ENCODE results near the gene OR9Q1.

Gene OR9Q1

DNA sequence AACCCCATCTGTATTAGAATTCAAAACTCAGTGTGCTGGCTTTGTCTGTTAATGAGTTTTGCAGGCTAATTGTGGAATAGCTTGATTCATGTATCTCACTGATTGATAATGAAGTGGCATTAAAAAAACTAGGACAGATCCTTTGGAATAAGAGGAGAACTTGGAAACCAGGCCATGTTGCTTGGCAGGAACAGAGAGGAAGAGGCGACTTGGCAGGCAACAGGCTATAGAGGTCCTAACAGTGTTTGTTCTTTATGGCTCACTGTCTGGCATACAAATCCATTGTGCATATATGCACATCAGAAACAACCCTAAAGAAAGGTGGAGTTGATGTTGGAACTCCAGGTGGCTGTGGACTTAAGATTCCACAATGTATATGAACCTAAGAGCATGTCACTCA, 119.1 kb downstream of the OR9Q1 start:
- Histone ChIP-seq H3K36me3 (ENCODE audit: control insufficient read depth in 1 of 2, insufficient read depth in 2 of 2, low read length in 2 of 2) (no peaks in the 10 kb centered on the region), H3K27ac (ENCODE audit: low read length) (no peak overlapping the region), H3K4me3 (ENCODE audit: low read depth in 1 of 2, low read length in 2 of 2) (no peak overlapping the region), H3K9me3 (ENCODE audit: control insufficient read depth in 1 of 2, low read length in 2 of 2) (no peaks in the 10 kb centered on the region), H3K4me1 (ENCODE audit: control insufficient read depth in 1 of 2, insufficient read depth in 2 of 2, low read length in 2 of 2) (no peaks in the 10 kb centered on the region), H3K27me3 (ENCODE audit: low read depth, low read length) (no peaks in the 10 kb centered on the region)

DNA sequence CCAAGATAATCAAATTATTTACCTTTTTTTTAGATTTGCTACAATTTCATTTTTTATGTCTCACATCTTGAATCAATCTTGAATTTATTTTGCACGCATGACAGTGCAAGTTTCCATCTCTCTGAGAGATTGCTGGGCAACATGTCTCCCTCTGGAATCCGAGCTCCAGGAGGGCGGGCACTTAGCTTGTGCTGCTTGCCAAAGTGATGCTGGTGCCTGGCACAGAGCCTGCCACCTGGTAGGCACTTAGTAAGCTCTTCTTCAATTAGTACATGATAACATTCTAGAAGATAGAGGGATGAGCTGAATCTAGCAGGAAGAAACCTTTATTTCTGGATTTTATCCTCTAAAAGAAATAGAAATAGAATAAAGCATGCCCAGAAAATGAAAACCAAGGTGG, 129.1 kb downstream of the OR9Q1 start:
- Histone ChIP-seq H3K36me3 (ENCODE audit: control insufficient read depth in 1 of 2, insufficient read depth in 2 of 2, low read length in 2 of 2) (no peaks in the 10 kb centered on the region), H3K4me3 (ENCODE audit: low read depth in 1 of 2, low read length in 2 of 2) (no peak overlapping the region), H3K9me3 (ENCODE audit: control insufficient read depth in 1 of 2, low read length in 2 of 2) (no peaks in the 10 kb centered on the region), H3K27me3 (ENCODE audit: low read depth, low read length) (no peaks in the 10 kb centered on the region), H3K27ac (ENCODE audit: low read length) (no peak overlapping the region), H3K4me1 (ENCODE audit: control insufficient read depth in 1 of 2, insufficient read depth in 2 of 2, low read length in 2 of 2) (no peaks in the 10 kb centered on the region)

- Histone ChIP-seq H3K27ac (ENCODE audit: low read length) (no peak overlapping the region), H3K4me1 (ENCODE audit: control insufficient read depth in 1 of 2, insufficient read depth in 2 of 2, low read length in 2 of 2) (no peaks in the 10 kb centered on the region), H3K27me3 (ENCODE audit: low read depth, low read length) (no peaks in the 10 kb centered on the region), H3K9me3 (ENCODE audit: control insufficient read depth in 1 of 2, low read length in 2 of 2) (peaks cover 0 to 4% of the 10 kb centered on the region in 2 donors), H3K4me3 (ENCODE audit: low read depth in 1 of 2, low read length in 2 of 2) (no peak overlapping the region), H3K36me3 (ENCODE audit: control insufficient read depth in 1 of 2, insufficient read depth in 2 of 2, low read length in 2 of 2) (no peaks in the 10 kb centered on the region)
Observed at GRCh38 chr11:58164389-58164788, 140.7 kb downstream of the OR9Q1 start.

- Histone ChIP-seq H3K4me1 (ENCODE audit: control insufficient read depth in 1 of 2, insufficient read depth in 2 of 2, low read length in 2 of 2) (no peaks in the 10 kb centered on the region), H3K27ac (ENCODE audit: low read length) (no peak overlapping the region), H3K27me3 (ENCODE audit: low read depth, low read length) (no peaks in the 10 kb centered on the region), H3K4me3 (ENCODE audit: low read depth in 1 of 2, low read length in 2 of 2) (no peak overlapping the region), H3K36me3 (ENCODE audit: control insufficient read depth in 1 of 2, insufficient read depth in 2 of 2, low read length in 2 of 2) (no peaks in the 10 kb centered on the region), H3K9me3 (ENCODE audit: control insufficient read depth in 1 of 2, low read length in 2 of 2) (peaks cover 0 to under 1% of the 10 kb centered on the region in 2 donors)
Observed at GRCh38 chr11:58164990-58165389, 141.3 kb downstream of the OR9Q1 start.

GRCh38 chr11:58165504-58166106, 141.9 kb downstream of the OR9Q1 start:
- Histone ChIP-seq H3K4me1 (ENCODE audit: control insufficient read depth in 1 of 2, insufficient read depth in 2 of 2, low read length in 2 of 2) (no peaks in the 10 kb centered on the region), H3K4me3 (ENCODE audit: low read depth in 1 of 2, low read length in 2 of 2) (no peak overlapping the region), H3K36me3 (ENCODE audit: control insufficient read depth in 1 of 2, insufficient read depth in 2 of 2, low read length in 2 of 2) (no peaks in the 10 kb centered on the region), H3K9me3 (ENCODE audit: control insufficient read depth in 1 of 2, low read length in 2 of 2) (no peaks in the 10 kb centered on the region), H3K27me3 (ENCODE audit: low read depth, low read length) (no peaks in the 10 kb centered on the region), H3K27ac (ENCODE audit: low read length) (no peak overlapping the region)

GRCh38 chr11:58177409-58178054, 153.9 kb downstream of the OR9Q1 start:
- H3K27ac ChIP-seq (ENCODE audit: low read length), result no peak overlapping the region
- no peak overlapping the region for H3K4me3 ChIP-seq (ENCODE audit: low read depth in 1 of 2, low read length in 2 of 2)
- H3K9me3 ChIP-seq (ENCODE audit: control insufficient read depth in 1 of 2, low read length in 2 of 2), result no peaks in the 10 kb centered on the region
- H3K36me3 ChIP-seq (ENCODE audit: control insufficient read depth in 1 of 2, insufficient read depth in 2 of 2, low read length in 2 of 2), result no peaks in the 10 kb centered on the region
- no peaks in the 10 kb centered on the region for H3K4me1 ChIP-seq (ENCODE audit: control insufficient read depth in 1 of 2, insufficient read depth in 2 of 2, low read length in 2 of 2)
- H3K27me3 ChIP-seq (ENCODE audit: low read depth, low read length), result no peaks in the 10 kb centered on the region

GRCh38 chr11:58178444-58178843, 154.8 kb downstream of the OR9Q1 start:
- H3K4me1 ChIP-seq (ENCODE audit: control insufficient read depth in 1 of 2, insufficient read depth in 2 of 2, low read length in 2 of 2), result no peaks in the 10 kb centered on the region
- H3K4me3 ChIP-seq (ENCODE audit: low read depth in 1 of 2, low read length in 2 of 2), result no peak overlapping the region
- no peaks in the 10 kb centered on the region for H3K27me3 ChIP-seq (ENCODE audit: low read depth, low read length)
- H3K9me3 ChIP-seq (ENCODE audit: control insufficient read depth in 1 of 2, low read length in 2 of 2), result no peaks in the 10 kb centered on the region
- H3K36me3 ChIP-seq (ENCODE audit: control insufficient read depth in 1 of 2, insufficient read depth in 2 of 2, low read length in 2 of 2), result no peaks in the 10 kb centered on the region
- no peak overlapping the region for H3K27ac ChIP-seq (ENCODE audit: low read length)

- H3K27me3 ChIP-seq (ENCODE audit: low read depth, low read length), result no peaks in the 10 kb centered on the region
- no peaks in the 10 kb centered on the region for H3K9me3 ChIP-seq (ENCODE audit: control insufficient read depth in 1 of 2, low read length in 2 of 2)
- H3K4me1 ChIP-seq (ENCODE audit: control insufficient read depth in 1 of 2, insufficient read depth in 2 of 2, low read length in 2 of 2), result no peaks in the 10 kb centered on the region
- no peak overlapping the region for H3K4me3 ChIP-seq (ENCODE audit: low read depth in 1 of 2, low read length in 2 of 2)
- no peaks in the 10 kb centered on the region for H3K36me3 ChIP-seq (ENCODE audit: control insufficient read depth in 1 of 2, insufficient read depth in 2 of 2, low read length in 2 of 2)
- H3K27ac ChIP-seq (ENCODE audit: low read length), result no peak overlapping the region
Observed at GRCh38 chr11:58179648-58180047, 156.0 kb downstream of the OR9Q1 start.

DNA sequence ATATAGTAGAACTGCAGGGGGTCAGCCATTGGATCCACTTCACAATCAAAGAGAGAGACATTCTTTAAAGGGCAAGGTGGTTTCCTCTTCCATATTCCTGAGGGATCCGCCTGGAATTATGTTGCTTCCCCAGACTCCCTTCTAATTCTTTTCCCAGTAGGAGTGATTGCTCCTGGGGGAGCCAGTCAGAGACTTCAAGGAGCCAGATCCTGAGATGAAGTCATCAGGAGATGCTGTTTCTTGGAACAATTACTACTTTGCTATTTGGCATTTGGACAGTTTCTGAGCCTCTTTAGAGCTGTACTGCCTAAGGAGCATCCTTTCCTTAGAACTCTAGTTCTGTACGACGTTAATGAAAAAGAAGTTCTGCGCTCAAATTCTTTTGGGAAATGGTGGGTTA, 163.3 kb downstream of the OR9Q1 start:
- Histone ChIP-seq H3K4me1 (ENCODE audit: control insufficient read depth in 1 of 2, insufficient read depth in 2 of 2, low read length in 2 of 2) (no peaks in the 10 kb centered on the region), H3K27ac (ENCODE audit: low read length) (no peak overlapping the region), H3K9me3 (ENCODE audit: control insufficient read depth in 1 of 2, low read length in 2 of 2) (no peaks in the 10 kb centered on the region), H3K36me3 (ENCODE audit: control insufficient read depth in 1 of 2, insufficient read depth in 2 of 2, low read length in 2 of 2) (no peaks in the 10 kb centered on the region), H3K4me3 (ENCODE audit: low read depth in 1 of 2, low read length in 2 of 2) (no peak overlapping the region), H3K27me3 (ENCODE audit: low read depth, low read length) (no peaks in the 10 kb centered on the region)

DNA sequence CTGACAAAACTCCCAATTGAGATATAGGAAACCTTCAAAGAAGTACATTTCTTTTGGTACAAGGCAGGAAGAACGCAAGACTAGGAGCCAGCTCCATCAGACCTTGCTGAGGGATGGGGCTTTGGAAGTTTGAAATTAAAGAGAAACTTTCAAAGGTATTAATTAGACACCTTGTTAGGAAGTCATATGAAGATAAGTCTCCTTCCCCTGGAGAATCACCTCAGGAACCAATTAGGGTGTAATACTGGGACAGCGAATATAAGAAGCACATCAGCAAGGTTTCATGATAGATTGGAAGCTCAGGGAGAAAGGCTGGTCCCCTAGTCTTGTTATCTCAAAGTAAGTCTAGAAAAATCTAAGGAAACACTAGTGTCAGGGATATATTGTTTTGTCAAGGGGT, 165.1 kb downstream of the OR9Q1 start, which contains the start of gene OR9Q2:
Gene OR9Q2 (plus strand): TSS at position 301 of the 400 bp plus-strand sequence. CDS start 1,421 bp downstream, outside the sequence.
- Histone ChIP-seq H3K27ac (ENCODE audit: low read length) (no peak within 1 kb of the TSS), H3K4me3 (ENCODE audit: low read depth in 1 of 2, low read length in 2 of 2) (no peak within 1 kb of the TSS), H3K9me3 (ENCODE audit: control insufficient read depth in 1 of 2, low read length in 2 of 2) (no peaks in the 10 kb centered on the region), H3K4me1 (ENCODE audit: control insufficient read depth in 1 of 2, insufficient read depth in 2 of 2, low read length in 2 of 2) (no peaks in the 10 kb centered on the region), H3K27me3 (ENCODE audit: low read depth, low read length) (no peaks in the 10 kb centered on the region), H3K36me3 (ENCODE audit: control insufficient read depth in 1 of 2, insufficient read depth in 2 of 2, low read length in 2 of 2) (no peaks in the 10 kb centered on the region)

GRCh38 chr11:58192229-58192628, 168.5 kb downstream of the OR9Q1 start:
- Histone ChIP-seq H3K4me1 (ENCODE audit: control insufficient read depth in 1 of 2, insufficient read depth in 2 of 2, low read length in 2 of 2) (no peaks in the 10 kb centered on the region), H3K27me3 (ENCODE audit: low read depth, low read length) (no peaks in the 10 kb centered on the region), H3K36me3 (ENCODE audit: control insufficient read depth in 1 of 2, insufficient read depth in 2 of 2, low read length in 2 of 2) (no peaks in the 10 kb centered on the region), H3K9me3 (ENCODE audit: control insufficient read depth in 1 of 2, low read length in 2 of 2) (no peaks in the 10 kb centered on the region), H3K4me3 (ENCODE audit: low read depth in 1 of 2, low read length in 2 of 2) (no peak overlapping the region), H3K27ac (ENCODE audit: low read length) (no peak overlapping the region)

DNA sequence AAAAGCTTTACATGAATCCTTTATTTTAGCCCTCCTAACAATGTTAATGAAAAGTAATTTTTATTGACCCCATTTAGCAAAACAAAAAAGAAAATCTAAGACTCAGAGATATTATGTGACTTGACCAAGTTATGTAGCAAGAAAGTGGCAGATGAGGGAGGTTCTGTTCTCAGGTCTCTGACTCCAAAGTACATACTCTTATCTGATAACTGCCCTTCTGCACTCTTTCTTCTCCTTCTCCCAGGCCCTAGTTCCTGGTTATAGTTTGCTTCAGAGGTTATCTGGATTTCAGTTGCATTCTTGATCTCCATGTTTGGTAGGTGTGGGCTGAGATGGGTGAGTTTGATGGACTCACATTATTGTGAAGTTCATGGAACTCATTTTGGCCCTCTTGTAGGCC, 169.7 kb downstream of the OR9Q1 start:
- Histone ChIP-seq H3K4me1 (ENCODE audit: control insufficient read depth in 1 of 2, insufficient read depth in 2 of 2, low read length in 2 of 2) (no peaks in the 10 kb centered on the region), H3K36me3 (ENCODE audit: control insufficient read depth in 1 of 2, insufficient read depth in 2 of 2, low read length in 2 of 2) (no peaks in the 10 kb centered on the region), H3K27me3 (ENCODE audit: low read depth, low read length) (no peaks in the 10 kb centered on the region), H3K4me3 (ENCODE audit: low read depth in 1 of 2, low read length in 2 of 2) (no peak overlapping the region), H3K9me3 (ENCODE audit: control insufficient read depth in 1 of 2, low read length in 2 of 2) (peaks cover 0 to under 1% of the 10 kb centered on the region in 2 donors), H3K27ac (ENCODE audit: low read length) (no peak overlapping the region)
